GM12878 (cell line): Measurements from ENCODE around the gene ANKRD6.

Experiments used
- CTCF ChIP-seq, 3 experiments: IDR thresholded peaks in 2 of 3; conservative IDR thresholded peaks in 1 of 3; 2 replicates each; pipeline ENCODE4 v1.5.1; 2011; ENCODE audit warnings: low read depth in 3 of 3, low read length in 3 of 3, mild to moderate bottlenecking in 3 of 3, control low read depth in 2 of 3, moderate library complexity in 2 of 3, inconsistent platforms in 1 of 3, mixed read lengths in 1 of 3; ENCODE audit not compliant: control insufficient read depth in 2 of 3, insufficient read depth in 1 of 3; ENCODE audit errors: extremely low read depth in 1 of 3
- EGR1 ChIP-seq, 2 experiments: IDR thresholded peaks; 1 replicate in 1 of 2; 2 replicates in 1 of 2; pipeline ENCODE4 v1.6.1; 2011 to 2012; ENCODE audit warnings: low read depth in 2 of 2, low read length in 2 of 2, borderline replicate concordance in 1 of 2, mild to moderate bottlenecking in 1 of 2, moderate library complexity in 1 of 2
- JUNB ChIP-seq: IDR thresholded peaks from 2 replicates; pipeline ENCODE4 v1.6.1; 2016; ENCODE audit warnings: antibody characterized with exemption, mild to moderate bottlenecking
- NR2C2 ChIP-seq: IDR thresholded peaks from 2 replicates; pipeline ENCODE4 v1.6.1; 2011; ENCODE audit warnings: borderline replicate concordance, low read depth; ENCODE audit not compliant: control insufficient read depth, insufficient read length

- TF ChIP-seq NR2C2 (no peak), EGR1 (IDR thresholded peaks at IDR 0.05; ENCODE audit: borderline replicate concordance in 1 of 2, low read depth in 2 of 2, low read length in 2 of 2) (no peak), CTCF (IDR thresholded peaks at IDR 0.05 in 2 of 3, conservative IDR thresholded peaks at IDR 0.05 in 1 of 3; ENCODE audit: control insufficient read depth in 2 of 3, extremely low read depth in 1 of 3, insufficient read depth in 1 of 3, low read depth in 3 of 3, low read length in 3 of 3) (no peak), JUNB (no peak)
Observed at GRCh38 chr6:89386917-89387491, 45.9 kb upstream of the ANKRD6 start.
